Urothelium cell line (cell line): ENCODE results near the gene SAMD4B.
"Not testable (repeated sequence)": the region's sequence is repeated elsewhere in the genome, so short reads cannot be mapped to it uniquely, and the experiment has no call there.

Experiments used
- DNase-seq: peaks from one replicate; pipeline ENCODE4 v3.0.0; 2011; ENCODE audit warnings: low spot score, mixed read lengths
- FAIRE-seq: peaks from 2 replicates; lab custom pipeline; 2011; peaks lifted over from hg19 to GRCh38; lab: Jason Lieb, UNC

Gene SAMD4B

DNA sequence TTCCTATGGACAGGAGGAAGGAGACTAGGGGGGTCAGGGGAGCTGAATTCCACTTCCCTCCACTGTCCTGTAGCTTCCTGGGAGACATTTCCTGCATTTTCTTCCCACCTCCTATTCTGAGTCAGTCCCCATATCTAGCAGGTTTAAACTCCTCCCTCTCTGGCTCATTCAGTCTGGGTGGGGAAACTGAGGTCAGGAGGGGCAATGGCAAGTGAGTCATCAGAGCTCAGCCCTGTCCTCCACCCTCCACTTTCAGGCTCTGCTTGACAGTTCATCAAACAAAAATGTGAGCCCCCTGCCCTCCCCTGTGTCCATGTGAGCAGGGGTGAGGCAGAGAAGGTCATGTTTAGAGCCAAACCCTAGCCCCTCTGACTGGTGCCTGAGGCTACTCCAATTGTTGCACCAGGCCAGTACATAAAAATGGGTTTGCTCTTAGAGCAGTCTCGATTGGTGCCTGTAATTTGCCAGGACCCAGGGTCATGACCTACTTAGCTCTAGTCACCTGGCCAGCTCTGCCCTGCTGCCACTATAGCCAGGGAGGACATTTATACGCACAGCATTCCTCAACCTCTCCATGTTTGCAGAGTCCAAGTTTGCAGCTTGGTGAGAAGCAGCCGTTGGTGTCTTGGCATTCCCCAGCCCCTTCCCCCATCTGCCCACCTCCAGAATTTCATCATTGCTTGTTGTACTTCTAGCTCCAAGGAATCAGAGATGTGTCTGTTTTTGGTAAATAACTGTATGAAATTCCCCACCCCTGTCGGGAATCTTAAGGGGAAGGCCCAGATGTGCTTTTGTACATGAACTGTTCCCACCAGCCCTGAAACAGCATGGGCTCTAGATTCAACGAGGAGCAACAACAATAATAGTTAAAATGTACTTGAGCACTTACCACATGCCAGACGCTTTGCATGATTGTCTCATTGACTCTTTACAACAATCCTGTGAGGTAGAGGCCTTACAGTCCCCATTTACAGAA, 20.7 kb downstream of the SAMD4B start:
- DNase-seq (no peak), FAIRE-seq (no peak)

DNA sequence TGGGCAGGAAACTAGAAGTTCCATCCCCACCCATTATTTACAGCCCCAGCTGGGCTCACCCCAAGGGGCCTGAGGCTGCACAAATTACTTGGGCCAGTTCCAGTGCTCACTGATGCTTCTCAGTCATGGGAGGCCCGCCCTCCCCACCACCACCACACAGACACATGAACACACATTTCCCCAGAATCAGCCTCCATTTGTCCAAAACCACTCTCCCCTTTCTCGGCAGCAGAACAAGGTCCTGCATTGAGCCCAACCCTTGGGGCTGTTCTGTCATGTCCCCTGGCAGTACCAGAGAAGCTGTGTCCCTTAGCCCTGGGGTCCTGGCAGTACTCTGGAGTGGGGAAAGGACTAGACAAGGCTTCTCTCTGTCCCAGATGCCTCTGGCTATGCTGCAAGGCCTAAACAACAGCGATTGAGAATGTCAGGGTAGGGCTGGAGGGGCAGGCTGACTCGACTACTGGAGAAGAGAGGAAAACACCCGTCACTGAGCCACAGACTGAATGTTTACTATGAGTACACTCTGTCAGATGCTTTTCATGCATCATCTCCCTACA, 21.8 kb downstream of the SAMD4B start:
- FAIRE-seq = no peak

GRCh38 chr19:39365531-39365930, 23.3 kb downstream of the SAMD4B start:
- FAIRE-seq = no peak

More for the DNA sequence above, 21.8 kb downstream of the SAMD4B start:
- DNase-seq = no peak

DNA sequence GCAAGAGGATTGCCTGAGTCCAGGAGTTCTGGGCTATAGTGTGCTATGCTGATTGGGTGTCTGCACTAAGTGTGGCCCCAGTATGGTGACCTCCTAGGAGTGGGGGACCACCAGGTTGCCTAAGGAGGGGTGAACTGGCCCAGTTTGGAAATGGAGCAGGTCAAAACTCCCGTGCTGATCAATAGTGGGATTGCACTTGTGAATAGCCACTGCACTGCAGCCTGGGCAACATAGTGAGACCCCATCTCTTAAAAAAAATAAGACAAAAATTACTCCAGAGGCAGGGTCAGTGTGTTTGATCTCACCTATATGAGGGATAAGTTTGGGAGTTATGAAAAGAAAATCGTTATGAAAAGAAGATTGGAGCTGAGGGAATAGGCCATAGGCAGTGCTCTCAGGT, 27.0 kb downstream of the SAMD4B start:
- FAIRE-seq = no peak
- DNase-seq = no peak

More at GRCh38 chr19:39365531-39365930, 23.3 kb downstream of the SAMD4B start:
- no peak for DNase-seq

GRCh38 chr19:39370735-39371134, 28.5 kb downstream of the SAMD4B start:
- no peak for FAIRE-seq
- DNase-seq = no peak

DNA sequence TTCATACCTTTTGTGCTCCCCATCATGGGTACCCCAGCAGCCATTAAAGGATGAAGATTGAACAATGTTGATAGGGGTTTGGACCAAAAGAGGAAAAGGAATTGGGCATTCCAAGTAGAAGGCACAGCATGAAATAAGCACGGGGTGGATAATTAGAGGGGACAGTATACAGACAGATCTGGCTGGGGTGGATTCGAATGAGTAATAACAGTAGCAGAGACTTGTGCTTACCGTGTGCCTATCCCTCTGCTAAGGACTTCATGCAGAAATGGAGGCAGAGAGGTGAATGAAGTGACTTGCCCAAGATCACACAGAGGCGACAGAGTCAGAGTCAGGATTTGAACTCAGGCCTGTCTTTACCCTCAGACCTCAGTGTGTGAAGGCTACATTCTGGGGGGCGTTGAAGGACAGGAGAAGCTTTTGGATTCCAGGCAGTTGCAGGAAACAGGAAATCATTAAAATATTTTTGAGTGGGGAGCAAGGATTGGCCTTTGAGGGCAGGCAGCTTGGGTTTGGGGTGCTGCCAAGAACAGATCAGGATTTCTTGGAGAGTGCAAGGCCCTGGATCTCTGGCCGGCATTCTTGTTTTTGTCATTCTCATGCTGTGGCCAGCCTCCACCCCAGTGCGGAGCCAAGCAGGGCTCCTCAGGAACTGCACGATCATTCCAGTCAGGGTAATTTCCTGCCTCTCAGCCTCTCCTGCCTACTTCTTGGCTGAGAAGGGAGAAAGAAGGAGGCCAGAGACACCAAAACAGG, 30.0 kb downstream of the SAMD4B start:
- DNase-seq (no peak), FAIRE-seq (no peak)

- DNase-seq = no peak
- no peak for FAIRE-seq
These were observed 30.7 kb downstream of the SAMD4B start for GRCh38 chr19:39372941-39373340.

GRCh38 chr19:39375929-39376328, 33.7 kb downstream of the SAMD4B start:
- DNase-seq (no peak), FAIRE-seq (no peak)

DNA sequence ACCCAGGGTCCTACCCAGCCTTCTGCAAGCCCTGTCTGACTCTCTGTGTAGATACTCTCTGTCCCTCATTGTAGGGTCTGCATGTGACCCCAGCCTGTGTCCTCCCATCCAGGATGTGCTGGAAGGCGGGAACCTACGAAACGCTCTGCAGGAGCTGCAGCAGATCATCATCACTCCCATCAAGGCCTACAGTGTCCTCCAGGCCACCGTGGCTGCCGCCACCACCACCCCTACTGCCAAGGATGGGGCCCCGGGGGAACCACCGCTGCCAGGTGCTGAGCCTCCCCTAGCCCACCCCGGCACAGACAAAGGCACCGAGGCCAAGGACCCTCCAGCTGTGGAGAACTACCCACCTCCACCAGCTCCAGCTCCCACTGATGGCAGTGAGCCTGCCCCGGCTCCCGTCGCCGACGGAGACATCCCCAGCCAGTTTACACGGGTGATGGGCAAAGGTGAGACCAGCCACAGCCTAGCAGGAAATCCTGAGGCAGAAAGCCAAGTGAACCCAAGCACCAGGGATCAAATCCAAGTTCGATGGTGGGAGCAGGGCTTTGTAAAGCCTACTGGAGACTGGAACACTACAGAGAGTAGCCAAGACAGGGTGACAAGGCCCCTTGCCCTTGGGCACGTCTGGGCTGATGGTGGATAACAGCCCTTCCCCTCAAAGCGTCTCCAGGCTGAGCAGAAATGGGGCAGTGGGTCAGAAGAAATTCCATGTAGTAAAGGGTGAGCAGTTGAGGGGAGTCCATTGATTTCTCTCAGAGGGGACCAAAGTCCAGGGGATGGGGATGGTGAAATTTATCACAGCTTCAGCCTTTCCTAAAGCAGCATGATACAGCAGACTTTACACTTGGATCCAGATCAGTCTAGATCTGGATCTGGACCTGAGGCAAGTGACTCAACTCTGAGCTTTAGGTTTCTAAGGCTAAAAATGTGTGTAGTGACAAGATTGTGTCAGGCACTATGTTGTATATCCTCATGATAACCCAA, 35.4 kb downstream of the SAMD4B start:
- no peak for FAIRE-seq
- no peak for DNase-seq

DNA sequence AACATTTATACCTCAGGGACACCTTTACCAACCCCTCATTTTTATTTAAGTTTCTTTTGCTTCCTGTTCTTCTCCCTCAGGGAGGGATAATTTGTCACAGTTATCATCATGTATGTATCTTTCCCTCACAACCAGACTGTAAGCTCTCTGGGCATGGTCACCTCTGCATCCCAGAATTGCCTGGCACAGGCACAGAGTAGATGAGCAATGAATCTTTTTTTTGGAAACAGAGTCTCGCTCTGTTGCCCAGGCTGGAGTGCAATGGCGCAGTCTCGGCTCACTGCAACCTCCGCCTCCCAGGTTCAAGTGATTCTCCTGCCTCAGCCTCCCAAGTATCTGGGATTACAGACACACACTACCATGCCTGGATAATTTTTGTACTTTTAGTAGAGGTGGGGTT, 37.1 kb downstream of the SAMD4B start:
- DNase-seq, FAIRE-seq: not testable (repeated sequence)

GRCh38 chr19:39379865-39380396, 37.7 kb downstream of the SAMD4B start:
- DNase-seq = no peak
- no peak for FAIRE-seq

DNA sequence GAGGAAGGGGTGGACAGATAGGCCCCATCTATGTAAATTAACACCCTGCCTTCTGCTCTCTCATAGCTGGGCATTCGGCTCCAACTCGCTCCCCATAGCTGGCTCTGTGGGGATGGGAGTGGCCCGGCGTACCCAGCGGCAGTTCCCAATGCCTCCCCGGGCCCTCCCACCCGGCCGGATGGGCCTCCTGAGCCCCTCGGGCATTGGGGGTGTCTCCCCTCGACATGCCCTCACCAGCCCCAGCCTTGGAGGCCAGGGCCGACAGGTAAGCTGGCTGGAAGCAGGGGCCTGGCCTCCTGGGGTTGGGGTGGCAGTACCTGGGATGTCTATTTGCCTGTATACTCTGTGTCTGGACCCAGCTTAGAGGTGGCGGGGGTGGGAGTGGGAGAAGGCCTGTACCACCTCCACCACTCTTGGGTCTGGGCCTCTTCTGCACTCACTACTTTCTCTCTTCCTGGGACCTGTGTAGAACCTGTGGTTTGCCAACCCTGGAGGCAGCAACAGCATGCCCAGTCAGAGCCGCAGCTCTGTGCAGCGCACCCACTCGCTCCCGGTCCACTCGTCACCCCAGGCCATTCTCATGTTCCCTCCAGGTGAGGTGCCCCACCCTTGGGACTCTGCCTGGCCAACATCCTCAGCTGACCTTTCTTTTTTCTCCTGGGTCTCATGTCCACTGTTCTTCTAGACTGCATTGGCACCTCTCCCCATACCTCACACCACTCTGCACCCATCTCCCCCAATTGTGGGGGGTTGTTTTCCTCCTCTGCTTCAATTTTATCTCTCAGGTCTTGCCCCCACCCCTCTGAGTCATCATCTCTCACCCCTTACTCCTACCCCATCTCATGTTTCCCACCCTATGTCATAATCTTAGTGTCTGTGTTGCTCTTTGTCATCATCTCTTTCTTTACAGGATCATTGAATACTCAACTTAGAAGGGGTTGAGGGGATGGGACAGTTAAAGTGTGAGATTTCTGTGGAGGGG, 38.6 kb downstream of the SAMD4B start:
- no peak for FAIRE-seq

DNA sequence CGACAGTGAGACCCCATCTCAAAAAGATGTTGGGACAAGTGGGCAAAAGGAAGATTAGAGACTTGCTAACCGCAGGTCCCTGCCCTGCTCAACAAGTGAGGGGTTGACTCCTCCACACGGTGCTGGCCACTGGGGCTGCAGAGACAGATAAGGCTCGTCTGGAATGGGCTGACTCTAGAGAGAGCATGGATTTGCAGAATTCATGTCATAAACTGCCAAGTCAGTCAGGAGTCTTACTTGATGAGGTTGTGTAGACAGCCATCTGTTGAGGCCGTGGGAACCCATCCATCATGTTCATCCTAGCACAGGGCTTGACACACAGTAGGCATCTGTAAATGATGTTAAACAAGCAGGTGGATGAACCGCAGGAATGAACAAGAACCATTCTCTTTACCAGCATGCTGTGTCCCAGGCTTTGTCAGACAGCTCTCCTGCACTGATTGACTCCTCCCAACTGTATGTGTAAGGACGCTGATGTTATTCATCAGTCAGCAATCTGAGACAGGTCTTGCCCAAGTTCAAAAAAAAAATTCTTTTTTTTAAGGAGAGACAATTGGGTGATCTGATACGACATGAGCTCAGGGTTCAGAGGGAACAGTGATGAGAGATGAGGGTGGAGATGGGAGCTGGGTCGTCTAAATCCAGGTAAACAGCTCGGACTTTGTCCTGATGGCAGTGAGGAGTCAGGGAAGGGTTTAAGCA, 39.8 kb downstream of the SAMD4B start:
- DNase-seq (no peak), FAIRE-seq (no peak)

More for the DNA sequence above, 38.6 kb downstream of the SAMD4B start:
- no peak for DNase-seq

DNA sequence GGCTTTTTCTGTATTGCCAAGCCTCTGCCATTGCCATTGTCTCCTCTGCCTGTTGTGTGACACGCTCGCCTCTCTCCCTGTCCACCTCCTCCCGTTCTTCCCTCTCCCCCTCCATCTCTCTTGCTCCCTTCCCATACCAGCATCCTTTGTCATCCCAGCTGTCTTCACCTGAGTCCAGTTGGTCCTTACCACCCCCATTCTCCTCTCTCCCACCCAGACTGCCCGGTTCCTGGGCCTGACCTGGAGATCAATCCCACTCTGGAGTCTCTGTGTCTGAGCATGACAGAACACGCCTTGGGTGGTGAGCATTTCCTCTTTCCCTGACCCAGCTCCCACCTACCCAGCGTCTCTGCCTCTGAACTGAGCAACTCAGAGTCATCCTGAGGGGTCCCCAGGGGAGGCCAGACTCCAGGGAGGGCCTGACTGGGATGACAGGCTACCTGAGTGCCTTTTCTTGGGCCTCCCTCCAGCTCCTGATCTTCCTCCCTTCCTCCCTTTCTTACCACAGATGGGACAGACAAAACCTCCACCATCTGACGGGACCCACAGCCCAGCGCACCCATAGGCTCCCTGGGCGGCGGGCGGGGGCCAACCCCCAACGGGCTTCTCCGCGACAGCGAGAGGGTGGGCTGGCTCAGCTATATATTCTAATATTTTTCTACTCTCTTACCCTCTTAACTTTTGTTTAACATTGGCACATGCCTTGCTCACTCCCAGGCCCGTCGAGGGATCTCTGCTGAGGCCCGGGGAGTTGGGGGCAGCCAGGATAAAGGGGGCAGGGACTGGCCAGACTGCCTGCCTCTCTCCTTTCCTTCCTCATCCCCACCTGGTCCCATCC, 41.0 kb downstream of the SAMD4B start:
- FAIRE-seq (no peak), DNase-seq (no peak)

- FAIRE-seq = no peak
These were observed 42.8 kb downstream of the SAMD4B start for GRCh38 chr19:39384839-39385568.

DNA sequence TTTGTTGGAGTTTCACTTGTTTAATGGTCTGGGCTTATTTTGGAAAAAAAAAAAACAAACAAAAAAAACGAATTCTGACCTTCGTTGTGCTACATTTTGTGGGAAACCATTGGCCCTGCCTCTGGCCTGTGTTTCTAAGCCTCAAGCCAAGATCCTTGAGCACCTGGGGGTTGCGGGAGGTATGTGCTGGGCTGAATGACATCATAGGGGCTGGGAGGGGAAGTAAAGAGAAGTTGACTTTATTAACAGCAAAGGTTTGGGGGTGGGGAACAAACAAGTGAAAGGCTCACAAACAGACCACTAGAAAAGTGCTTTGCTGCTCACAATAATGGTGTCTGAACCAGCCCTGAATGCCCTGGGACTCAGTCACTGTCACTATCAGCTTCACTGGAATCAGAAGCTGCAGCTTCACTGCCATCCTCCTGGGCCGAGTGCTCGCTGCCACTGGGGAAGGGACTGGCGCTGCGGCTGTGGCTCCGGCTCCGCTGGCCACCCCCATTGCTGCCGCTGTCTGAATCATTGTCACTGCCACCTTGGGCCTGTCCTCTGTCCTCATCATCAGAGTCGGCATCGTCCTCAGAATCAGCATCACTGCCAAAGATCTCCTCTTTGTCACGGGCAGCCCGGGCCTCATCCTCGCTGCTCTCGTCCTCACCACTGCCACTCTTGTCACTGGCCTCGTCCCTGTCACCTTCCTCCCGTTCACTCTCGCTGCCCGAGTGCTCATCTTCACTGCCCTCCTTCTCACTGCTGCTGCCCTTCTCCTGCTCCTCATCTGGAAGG, 43.6 kb downstream of the SAMD4B start:
- FAIRE-seq (no peak), DNase-seq (no peak)

More at GRCh38 chr19:39384839-39385568, 42.8 kb downstream of the SAMD4B start:
- DNase-seq = no peak
